H1 (cell line): ENCODE data around the gene REM2. TPM values are rescaled to one million over a fixed set of nuclear protein-coding genes. Genes with fewer than 3 reads are reported as not detected.

ENCODE experiments used
- CTCF ChIA-PET: fragments of 300-600 bp; sonication (Branson Sonifier 250); formaldehyde crosslinking; loops from one replicate; lab custom pipeline; 2021; ENCODE audit not compliant: partially characterized antibody; lab: Charles Lee
- POLR2A ChIA-PET: fragments of 300-600 bp; sonication (Branson Sonifier 250); formaldehyde crosslinking; loops from one replicate; lab custom pipeline; 2021; ENCODE audit warnings: inconsistent platforms; ENCODE audit not compliant: partially characterized antibody; lab: Charles Lee
- DNase-seq, 2 experiments: peaks; one replicate each; pipeline versions ENCODE4 v3.0.0 to v3.0.0-alpha.2; 2010 to 2022; ENCODE audit warnings: low spot score in 2 of 2, low read depth in 1 of 2, mixed read lengths in 1 of 2
- FAIRE-seq: peaks from 2 replicates; lab custom pipeline; 2011; peaks lifted over from hg19 to GRCh38; lab: Jason Lieb, UNC
- H2AFZ ChIP-seq: 2 replicates; pipeline ENCODE4 v1.8.1; 2012; ENCODE audit warnings: low read length, inconsistent platforms
- H2AK5ac ChIP-seq: 2 replicates; pipeline ENCODE4 v1.6.1; 2013; ENCODE audit warnings: low read depth, low read length
- H2BK120ac ChIP-seq: replicated peaks from 2 replicates; pipeline ENCODE3; 2013; ENCODE audit warnings: low read depth, low read length, inconsistent platforms
- H2BK12ac ChIP-seq: 2 replicates; pipeline ENCODE4 v1.6.1; 2013; ENCODE audit warnings: low read depth, low read length
- H2BK15ac ChIP-seq: 2 replicates; pipeline ENCODE4 v1.6.1; 2013; ENCODE audit warnings: low read length
- H2BK20ac ChIP-seq: 2 replicates; pipeline ENCODE4 v1.6.1; 2013; ENCODE audit warnings: low read length
- H2BK5ac ChIP-seq: 2 replicates; pipeline ENCODE4 v1.6.1; 2013; ENCODE audit warnings: low read depth, low read length
- H3K14ac ChIP-seq: 2 replicates; pipeline ENCODE4 v1.6.1; 2013; ENCODE audit warnings: inconsistent platforms; ENCODE audit not compliant: insufficient read length
- H3K18ac ChIP-seq: 2 replicates; pipeline ENCODE4 v1.6.1; 2013; ENCODE audit warnings: low read length; ENCODE audit errors: extremely low read depth
- H3K23ac ChIP-seq: 2 replicates; pipeline ENCODE4 v1.6.1; 2013; ENCODE audit warnings: inconsistent platforms; ENCODE audit not compliant: insufficient read length
- H3K23me2 ChIP-seq: 2 replicates; pipeline ENCODE4 v1.6.1; 2013; ENCODE audit warnings: low read depth, low read length
- H3K27ac ChIP-seq: 2 replicates; pipeline ENCODE4 v1.6.1; 2011; ENCODE audit warnings: low read depth, low read length, inconsistent platforms
- H3K27me3 ChIP-seq, 4 experiments: replicated peaks in 1 of 4; 1 replicate in 1 of 4; 2 replicates in 3 of 4; pipeline versions ENCODE4 v1.6.1 to v1.8.1; 2011 to 2013; ENCODE audit warnings: low read length in 3 of 4, mild to moderate bottlenecking in 3 of 4, inconsistent platforms in 2 of 4, mixed read lengths in 2 of 4, moderate library complexity in 1 of 4; ENCODE audit not compliant: control insufficient read depth in 3 of 4, insufficient read depth in 3 of 4; ENCODE audit errors: extremely low read depth in 1 of 4
- H3K36me3 ChIP-seq, 4 experiments: 2 replicates each; pipeline versions ENCODE4 v1.6.1 to v1.8.1; 2011 to 2013; ENCODE audit warnings: mild to moderate bottlenecking in 4 of 4, low read length in 3 of 4, moderate library complexity in 2 of 4, control low read depth in 1 of 4, inconsistent platforms in 1 of 4; ENCODE audit not compliant: insufficient read depth in 4 of 4, control insufficient read depth in 2 of 4
- H3K4ac ChIP-seq: replicated peaks from 2 replicates; pipeline ENCODE3; 2013; ENCODE audit warnings: low read length, low read depth, mixed read lengths, inconsistent platforms; ENCODE audit not compliant: insufficient read length
- H3K4me1 ChIP-seq, 4 experiments: replicated peaks in 1 of 4; 1 replicate in 1 of 4; 2 replicates in 3 of 4; pipeline versions ENCODE4 v1.6.1 to v1.8.1; 2011 to 2013; ENCODE audit warnings: low read length in 3 of 4, inconsistent platforms in 2 of 4, mixed read lengths in 1 of 4; ENCODE audit not compliant: insufficient read depth in 4 of 4, control insufficient read depth in 3 of 4
- H3K4me2 ChIP-seq, 2 experiments: 2 replicates each; pipeline versions ENCODE4 v1.6.1 to v1.8.1; 2011 to 2013; ENCODE audit warnings: low read depth in 2 of 2, low read length in 2 of 2, control low read depth in 1 of 2, inconsistent platforms in 1 of 2, mild to moderate bottlenecking in 1 of 2; ENCODE audit not compliant: insufficient read depth in 1 of 2
- H3K4me3 ChIP-seq, 4 experiments: fragments of 200-600, 300-600 bp in 1 of 4; sonication (generic), shearing (Covaris generic), sonication (Bioruptor Twin) in 1 of 4; 2 replicates each; pipeline versions ENCODE4 v1.5.1 to v1.8.1; 2011 to 2016; ENCODE audit warnings: low read length in 4 of 4, low read depth in 3 of 4, control low read depth in 2 of 4, inconsistent platforms in 2 of 4, mild to moderate bottlenecking in 2 of 4, mixed read lengths in 1 of 4, moderate library complexity in 1 of 4; ENCODE audit not compliant: insufficient read depth in 2 of 4; ENCODE audit errors: extremely low read depth in 1 of 4
- H3K56ac ChIP-seq: replicated peaks from 2 replicates; pipeline ENCODE3; 2013; ENCODE audit warnings: low read depth, mild to moderate bottlenecking, mixed read lengths, low read length, inconsistent platforms; ENCODE audit not compliant: insufficient read length
- H3K79me1 ChIP-seq: 2 replicates; pipeline ENCODE4 v1.6.1; 2013; ENCODE audit warnings: low read depth, low read length, control low read depth
- H3K79me2 ChIP-seq, 2 experiments: 2 replicates each; pipeline versions ENCODE4 v1.6.1 to v1.8.1; 2012 to 2013; ENCODE audit warnings: low read length in 2 of 2, mild to moderate bottlenecking in 2 of 2, inconsistent platforms in 1 of 2; ENCODE audit not compliant: insufficient read depth in 2 of 2, control insufficient read depth in 1 of 2
- H3K9ac ChIP-seq, 4 experiments: replicated peaks in 1 of 4; 1 replicate in 1 of 4; 2 replicates in 3 of 4; pipeline versions ENCODE4 v1.6.1 to v1.8.1; 2011 to 2013; ENCODE audit warnings: low read depth in 3 of 4, low read length in 3 of 4, control low read depth in 2 of 4, mild to moderate bottlenecking in 2 of 4, moderate library complexity in 2 of 4, inconsistent platforms in 1 of 4; ENCODE audit errors: extremely low read depth in 1 of 4
- H3K9me3 ChIP-seq, 2 experiments: 2 replicates each; pipeline versions ENCODE4 v1.6.1 to v1.8.1; 2012 to 2013; ENCODE audit warnings: mild to moderate bottlenecking in 2 of 2, moderate library complexity in 2 of 2, control low read depth in 1 of 2, inconsistent platforms in 1 of 2, low read depth in 1 of 2, low read length in 1 of 2, mixed read lengths in 1 of 2; ENCODE audit not compliant: insufficient read depth in 2 of 2
- H4K20me1 ChIP-seq, 2 experiments: replicated peaks in 1 of 2; 2 replicates each; pipeline versions ENCODE3 to v1.8.1; 2011 to 2013; ENCODE audit warnings: inconsistent platforms in 2 of 2, low read length in 2 of 2, mild to moderate bottlenecking in 1 of 2; ENCODE audit not compliant: insufficient read depth in 2 of 2, control insufficient read depth in 1 of 2
- H4K5ac ChIP-seq: 2 replicates; pipeline ENCODE4 v1.6.1; 2013; ENCODE audit warnings: low read length, low read depth, mixed read lengths, inconsistent platforms; ENCODE audit not compliant: insufficient read length
- H4K8ac ChIP-seq: 2 replicates; pipeline ENCODE4 v1.8.0; 2013; ENCODE audit warnings: mild to moderate bottlenecking, moderate library complexity, low read length, inconsistent platforms; ENCODE audit not compliant: insufficient read depth; ENCODE audit errors: extremely low read depth
- H4K91ac ChIP-seq: replicated peaks from 2 replicates; pipeline ENCODE3; 2013; ENCODE audit warnings: low read length, mixed read lengths, inconsistent platforms; ENCODE audit not compliant: insufficient read length
- ASH2L ChIP-seq: fragments of 200-600, 300-600 bp; sonication (generic); IDR thresholded peaks from one replicate; pipeline ENCODE4 v1.7.1; 2017; ENCODE audit warnings: low read length
- CTBP2 ChIP-seq: IDR thresholded peaks from 2 replicates; pipeline ENCODE4 v1.7.0; 2011; ENCODE audit warnings: borderline replicate concordance, mild to moderate bottlenecking, moderate library complexity, mixed read lengths, low read length; ENCODE audit not compliant: insufficient read depth, insufficient read length
- GABPA ChIP-seq: IDR thresholded peaks from 2 replicates; pipeline ENCODE4 v1.6.1; 2011; ENCODE audit warnings: mild to moderate bottlenecking, low read length, moderate library complexity, borderline replicate concordance; ENCODE audit not compliant: insufficient read depth
- SIRT6 ChIP-seq: IDR thresholded peaks from one replicate; pipeline ENCODE4 v1.7.1; 2012; ENCODE audit warnings: low read length, inconsistent platforms
- WGBS, 2 experiments: shearing (Covaris generic) in 1 of 2; methylation state at CpG; one replicate each; pipeline versions ENCODE4 v1.1.6 to v1.1.7; 2013 to 2015; ENCODE audit warnings: low lambda C conversion rate in 2 of 2, mixed read lengths in 2 of 2, inconsistent platforms in 1 of 2, low coverage in 1 of 2, missing lambda C conversion rate in 1 of 2; ENCODE audit not compliant: insufficient replicate concordance in 2 of 2, insufficient coverage in 1 of 2, insufficient read length in 1 of 2; ENCODE audit errors: extremely low coverage in 1 of 2, missing lambda C conversion rate in 1 of 2; 5-methylcytosine and 5-hydroxymethylcytosine counted together
- polyA plus RNA-seq, 7 experiments: library from polyadenylated mRNA; depleted of rRNA in 3 of 7; stranded (reverse) in 5 of 7; unstranded in 2 of 7; fragments of >200 nt in 5 of 7; fragments of 200-250 nt in 2 of 7; gene quantifications; 1 replicate in 5 of 7; 2 replicates in 1 of 7; 4 replicates in 1 of 7; pipeline versions ENCODE4 v1.2.1 to v1.2.3, GENCODE V29; 2011 to 2013; ENCODE audit warnings: missing spikeins in 2 of 7, mixed read lengths in 2 of 7
- total RNA-seq: library from RNA; stranded (reverse); fragmentation: NEBNext Ultra II Directional; extraction: Animal tissue kit (Norgen Biotek cat#: 25700); gene quantifications from 2 replicates; pipeline ENCODE4 v1.2.1, GENCODE V29; 2021
- TF ChIP-seq, protein P1 (sequence below), 3 experiments: IDR thresholded peaks; 1 replicate in 2 of 3; 2 replicates in 1 of 3; pipeline versions ENCODE4 v1.5.1 to v1.6.1; 2011; ENCODE audit warnings: low read length in 3 of 3, mild to moderate bottlenecking in 3 of 3, inconsistent platforms in 2 of 3, low read depth in 1 of 3, moderate library complexity in 1 of 3; ENCODE audit not compliant: insufficient read depth in 1 of 3; ENCODE audit errors: control extremely low read depth in 1 of 3
- TF ChIP-seq, protein P2 (sequence below): IDR thresholded peaks from 2 replicates; pipeline ENCODE4 v1.6.1; 2011; ENCODE audit warnings: low read length, improper control_type of control experiment

The REM2 gene
- total and polyA plus RNA-seq, 2 of the 8 experiments (the other 6 are each of a cell fraction or from before 2014, with no cell fraction given) = 1.00 to 1.1 TPM

DNA sequence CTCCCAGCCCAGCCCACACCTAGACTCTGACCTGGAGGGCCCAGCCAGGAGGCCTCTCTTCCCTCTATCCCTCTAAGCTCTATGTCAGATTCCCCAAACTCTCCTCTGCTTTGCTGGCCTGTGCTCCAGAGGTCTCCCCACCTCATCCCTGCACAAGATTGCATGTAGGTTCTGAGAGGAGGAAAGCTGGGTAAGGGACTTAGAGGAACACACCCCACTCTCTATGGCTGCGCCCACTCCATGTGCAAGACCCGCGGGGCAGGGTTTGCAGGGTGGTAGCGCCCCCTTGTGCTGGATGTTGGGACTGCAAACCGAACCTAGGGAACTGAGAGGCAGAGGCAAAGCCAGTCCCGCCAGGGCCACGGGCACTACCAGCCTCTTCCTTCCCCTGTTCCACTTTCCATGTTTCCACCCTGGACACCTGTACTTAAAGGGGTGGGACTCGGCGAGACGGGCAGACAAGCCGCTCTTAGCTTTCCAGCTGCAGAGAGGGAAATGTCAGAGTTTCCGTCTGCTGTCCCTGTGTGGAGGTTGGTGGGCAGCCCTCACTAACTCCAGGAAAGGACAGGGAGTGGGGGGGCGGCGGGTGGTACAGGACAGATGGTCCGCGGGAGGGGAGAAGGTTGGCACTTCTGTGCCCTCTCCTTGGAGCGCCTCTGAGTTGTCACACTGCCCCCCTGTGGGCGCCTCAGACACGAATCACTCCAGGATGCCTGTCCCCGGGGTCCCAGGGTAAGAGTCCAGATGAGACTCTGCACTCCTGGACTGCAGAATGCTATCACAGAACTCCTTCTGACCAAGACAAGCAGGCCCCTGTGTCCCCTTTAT, 29.9 kb upstream of the REM2 start:
- FAIRE-seq (no peak), DNase-seq (peak in 1 of 2 experiments; percentile 100)
- peak overlapping the region; percentile 98 for H2AFZ ChIP-seq
- H2BK12ac ChIP-seq = peak overlapping the region; percentile 60; the same call in 1 of the 2 replicates
- no peaks in the 10 kb centered on the region for H3K79me2 ChIP-seq
- H2BK15ac ChIP-seq = no peak overlapping the region
- H2BK20ac ChIP-seq = 0 out of 2 replicates have a peak overlapping the region, but pooled peaks have one; percentile 66
- no peak overlapping the region for H3K56ac ChIP-seq
- H3K36me3 ChIP-seq = no peaks in the 10 kb centered on the region
- peaks cover 2% of the 10 kb centered on the region; the same call in 1 of the 2 replicates for H3K23me2 ChIP-seq
- peak overlapping the region; percentile 82 for H4K8ac ChIP-seq
- no peaks in the 10 kb centered on the region for H4K20me1 ChIP-seq
- H4K5ac ChIP-seq = peak overlapping the region; percentile 63
- peak overlapping the region; percentile 72; the same call in 1 of the 2 replicates for H2BK5ac ChIP-seq
- H3K9ac ChIP-seq = peak overlapping the region in 1 of 4 experiments; percentile 31; a peak in 2 of 7 replicates
- peak overlapping the region; percentile 80 for H2BK120ac ChIP-seq
- H3K4me3 ChIP-seq = peak overlapping the region in 3 of 4 experiments; percentile 32 to 58 (median 42); a peak in 7 of 8 replicates
- peak overlapping the region; percentile 36 for H4K91ac ChIP-seq
- no peak overlapping the region for H3K4ac ChIP-seq
- ChIA-PET POLR2A (interaction anchor here (1.0 to 13.9 kb wide), 3 partner anchors 13 to 31 kb away, joined by 4 to 203 read pairs (median 85); partner anchors contain the start of genes MMP14 and MRPL52), CTCF (interaction anchor here (0.6 to 56.0 kb wide), 34 partner anchors 11 to 464 kb away, joined by 3 to 1562 read pairs (median 6); partner anchors contain the start of genes AJUBA, LRP10, MMP14 and MRPL52)
- H3K18ac ChIP-seq = peak overlapping the region; percentile 72; the same call in 1 of the 2 replicates
- H3K9me3 ChIP-seq = no peaks in the 10 kb centered on the region; a peak in 1 of 4 replicates
- H2AK5ac ChIP-seq = no peak overlapping the region
- H3K4me2 ChIP-seq = peak overlapping the region; percentile 1 to 90; a peak in 3 of 4 replicates
- no peaks in the 10 kb centered on the region for H3K79me1 ChIP-seq
- H3K4me1 ChIP-seq = peaks cover 0 to 17% (median 7%) of the 10 kb centered on the region in 4 experiments; a peak in 6 of 7 replicates
- 12% methylated on average over 19 of the region's 20 CpGs; no CpG with 5 or more reads in 1 of the 2 experiments for whole genome bisulfite sequencing, 2 experiments
- H3K27ac ChIP-seq = no peak overlapping the region
- H3K27me3 ChIP-seq = no peaks in the 10 kb centered on the region
- no peak overlapping the region for H3K23ac ChIP-seq
- H3K14ac ChIP-seq = no peak overlapping the region
- TF ChIP-seq, protein P1, sequence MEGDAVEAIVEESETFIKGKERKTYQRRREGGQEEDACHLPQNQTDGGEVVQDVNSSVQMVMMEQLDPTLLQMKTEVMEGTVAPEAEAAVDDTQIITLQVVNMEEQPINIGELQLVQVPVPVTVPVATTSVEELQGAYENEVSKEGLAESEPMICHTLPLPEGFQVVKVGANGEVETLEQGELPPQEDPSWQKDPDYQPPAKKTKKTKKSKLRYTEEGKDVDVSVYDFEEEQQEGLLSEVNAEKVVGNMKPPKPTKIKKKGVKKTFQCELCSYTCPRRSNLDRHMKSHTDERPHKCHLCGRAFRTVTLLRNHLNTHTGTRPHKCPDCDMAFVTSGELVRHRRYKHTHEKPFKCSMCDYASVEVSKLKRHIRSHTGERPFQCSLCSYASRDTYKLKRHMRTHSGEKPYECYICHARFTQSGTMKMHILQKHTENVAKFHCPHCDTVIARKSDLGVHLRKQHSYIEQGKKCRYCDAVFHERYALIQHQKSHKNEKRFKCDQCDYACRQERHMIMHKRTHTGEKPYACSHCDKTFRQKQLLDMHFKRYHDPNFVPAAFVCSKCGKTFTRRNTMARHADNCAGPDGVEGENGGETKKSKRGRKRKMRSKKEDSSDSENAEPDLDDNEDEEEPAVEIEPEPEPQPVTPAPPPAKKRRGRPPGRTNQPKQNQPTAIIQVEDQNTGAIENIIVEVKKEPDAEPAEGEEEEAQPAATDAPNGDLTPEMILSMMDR (IDR thresholded peaks at IDR 0.05; ENCODE audit: control extremely low read depth in 1 of 3, insufficient read depth in 1 of 3, low read depth in 1 of 3, low read length in 3 of 3) = peak; percentile 95 to 97 (median 96)
- TF ChIP-seq GABPA (no peak), ASH2L (no peak), CTBP2 (no peak), SIRT6 (no peak)
- TF ChIP-seq, protein P2, sequence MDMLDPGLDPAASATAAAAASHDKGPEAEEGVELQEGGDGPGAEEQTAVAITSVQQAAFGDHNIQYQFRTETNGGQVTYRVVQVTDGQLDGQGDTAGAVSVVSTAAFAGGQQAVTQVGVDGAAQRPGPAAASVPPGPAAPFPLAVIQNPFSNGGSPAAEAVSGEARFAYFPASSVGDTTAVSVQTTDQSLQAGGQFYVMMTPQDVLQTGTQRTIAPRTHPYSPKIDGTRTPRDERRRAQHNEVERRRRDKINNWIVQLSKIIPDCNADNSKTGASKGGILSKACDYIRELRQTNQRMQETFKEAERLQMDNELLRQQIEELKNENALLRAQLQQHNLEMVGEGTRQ = no peak
